ENCODE results near the gene NDUFAB1. TPM values are rescaled to one million over a fixed set of nuclear protein-coding genes. Genes with fewer than 3 reads are reported as not detected.

The NDUFAB1 gene
- total RNA-seq, 1 donor from 2014 or later = 86.3 TPM

- TF ChIP-seq, protein P1, sequence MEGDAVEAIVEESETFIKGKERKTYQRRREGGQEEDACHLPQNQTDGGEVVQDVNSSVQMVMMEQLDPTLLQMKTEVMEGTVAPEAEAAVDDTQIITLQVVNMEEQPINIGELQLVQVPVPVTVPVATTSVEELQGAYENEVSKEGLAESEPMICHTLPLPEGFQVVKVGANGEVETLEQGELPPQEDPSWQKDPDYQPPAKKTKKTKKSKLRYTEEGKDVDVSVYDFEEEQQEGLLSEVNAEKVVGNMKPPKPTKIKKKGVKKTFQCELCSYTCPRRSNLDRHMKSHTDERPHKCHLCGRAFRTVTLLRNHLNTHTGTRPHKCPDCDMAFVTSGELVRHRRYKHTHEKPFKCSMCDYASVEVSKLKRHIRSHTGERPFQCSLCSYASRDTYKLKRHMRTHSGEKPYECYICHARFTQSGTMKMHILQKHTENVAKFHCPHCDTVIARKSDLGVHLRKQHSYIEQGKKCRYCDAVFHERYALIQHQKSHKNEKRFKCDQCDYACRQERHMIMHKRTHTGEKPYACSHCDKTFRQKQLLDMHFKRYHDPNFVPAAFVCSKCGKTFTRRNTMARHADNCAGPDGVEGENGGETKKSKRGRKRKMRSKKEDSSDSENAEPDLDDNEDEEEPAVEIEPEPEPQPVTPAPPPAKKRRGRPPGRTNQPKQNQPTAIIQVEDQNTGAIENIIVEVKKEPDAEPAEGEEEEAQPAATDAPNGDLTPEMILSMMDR (conservative IDR thresholded peaks at IDR 0.05) = no peak
- Mint-ChIP-seq H3K36me3 (peaks cover 4% of the 10 kb centered on the region), H3K27me3 (no peaks in the 10 kb centered on the region), H3K27ac (no peak overlapping the region), H3K4me1 (ENCODE audit: unreplicated experiment) (no peaks in the 10 kb centered on the region), H3K9me3 (no peaks in the 10 kb centered on the region), H3K4me3 (no peak overlapping the region)
- DNase-seq (ENCODE audit: extremely low spot score, unreplicated experiment) = no peak
These were observed 61.0 kb downstream of the NDUFAB1 start for GRCh38 chr16:23534868-23535860.

DNA sequence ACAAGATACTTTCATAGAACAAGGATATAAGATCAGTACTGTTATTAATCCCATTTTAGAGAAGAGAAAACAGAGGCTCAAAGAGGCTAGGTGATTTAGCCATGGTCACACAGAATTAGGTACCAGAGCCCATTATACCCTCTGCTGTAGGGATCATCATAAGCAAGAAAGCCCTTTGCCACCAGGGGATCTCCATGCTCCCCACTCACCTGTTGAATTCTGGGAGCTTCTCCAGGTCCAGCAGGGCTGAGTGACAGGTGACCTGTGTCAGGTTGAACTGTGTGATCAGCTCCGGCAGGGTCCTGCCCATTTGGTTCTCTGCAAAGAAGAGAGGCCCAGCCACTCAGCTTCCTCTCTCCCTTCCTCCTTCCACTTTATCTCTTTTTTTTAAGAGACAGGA is 63.7 kb downstream of the NDUFAB1 start:
- no peaks in the 10 kb centered on the region for H3K9me3 Mint-ChIP-seq
- H3K36me3 Mint-ChIP-seq = peaks cover 4% of the 10 kb centered on the region
- H3K27me3 Mint-ChIP-seq = no peaks in the 10 kb centered on the region
- DNase-seq (ENCODE audit: extremely low spot score, unreplicated experiment) = no peak
- no peak overlapping the region for H3K4me3 Mint-ChIP-seq
- TF ChIP-seq, protein P1 (conservative IDR thresholded peaks at IDR 0.05) = no peak
- H3K27ac Mint-ChIP-seq = no peak overlapping the region
- H3K4me1 Mint-ChIP-seq (ENCODE audit: unreplicated experiment) = no peaks in the 10 kb centered on the region

Other genes starting within 250 kb of the NDUFAB1 start
- gene COG7, start 143.1 kb downstream of the NDUFAB1 start, total RNA-seq (ENCODE audit: low replicate concordance) = 24.0 and 29.3 TPM in 2 replicates
- 63.3 and 105 TPM in 2 replicates for gene GGA2, start 85.8 kb downstream of the NDUFAB1 start, total RNA-seq (ENCODE audit: low replicate concordance)
- gene EARS2, start 39.0 kb downstream of the NDUFAB1 start, total RNA-seq (ENCODE audit: low replicate concordance) = 24.4 and 25.3 TPM in 2 replicates
- 91.9 and 97.6 TPM in 2 replicates for gene UBFD1, start 38.6 kb downstream of the NDUFAB1 start, total RNA-seq (ENCODE audit: low replicate concordance)
- gene PALB2, start 45.0 kb upstream of the NDUFAB1 start, total RNA-seq (ENCODE audit: low replicate concordance) = 14.0 and 19.3 TPM in 2 replicates
- 77.8 and 78.3 TPM in 2 replicates for gene DCTN5, start 45.1 kb upstream of the NDUFAB1 start, total RNA-seq (ENCODE audit: low replicate concordance)
- gene PLK1, start 82.6 kb upstream of the NDUFAB1 start, total RNA-seq (ENCODE audit: low replicate concordance) = 21.6 and 67.2 TPM in 2 replicates
- 0.64 and 3.1 TPM in 2 replicates for gene ERN2, start 116.9 kb upstream of the NDUFAB1 start, total RNA-seq (ENCODE audit: low replicate concordance)
- gene CHP2, start 158.7 kb upstream of the NDUFAB1 start, total RNA-seq (ENCODE audit: low replicate concordance) = 0.17 and 1.0 TPM in 2 replicates
- 0.95 and 10.2 TPM in 2 replicates for gene PRKCB, start 239.7 kb upstream of the NDUFAB1 start, total RNA-seq (ENCODE audit: low replicate concordance)

Measured in type B pancreatic cell (in vitro differentiated cells).